ENCODE measurements around the gene ZNF683.

- TF ChIP-seq ZNF514 (tag by site-specific recombination; IDR thresholded peaks at IDR 0.05) (no peak), ZNF19 (tag by site-specific recombination; IDR thresholded peaks at IDR 0.05; ENCODE audit: low read depth) (no peak), ZNF449 (tag by site-specific recombination; IDR thresholded peaks at IDR 0.05) (no peak), ZNF324 (tag by site-specific recombination; IDR thresholded peaks at IDR 0.05) (no peak), OVOL3 (tag by site-specific recombination; IDR thresholded peaks at IDR 0.05) (no peak), CTCF (tag by site-specific recombination; IDR thresholded peaks at IDR 0.05) (no peak), KLF10 (tag by site-specific recombination; IDR thresholded peaks at IDR 0.05) (no peak), ZNF274 (IDR thresholded peaks at IDR 0.05; ENCODE audit: low read length) (no peak), ZNF274 (tag by site-specific recombination; IDR thresholded peaks at IDR 0.05; ENCODE audit: borderline replicate concordance) (no peak), PRDM4 (tag by site-specific recombination; IDR thresholded peaks at IDR 0.05) (no peak)
Measured at GRCh38 chr1:26359981-26360806, 12.4 kb downstream of the ZNF683 start.
